Prostate gland (tissue), 2 donors: Measurements from ENCODE around the gene ATP1A2. TPM values are rescaled to one million over a fixed set of nuclear protein-coding genes. Genes with fewer than 3 reads are reported as not detected.

ENCODE experiments used
- DNase-seq: peaks from one replicate; pipeline ENCODE4 v3.0.0-alpha.2; 2019; ENCODE audit warnings: low spot score
- H3K27ac ChIP-seq, 2 donors: fragments of 200-600 bp; sonication (generic); 2 replicates each; pipeline ENCODE4 v1.5.1; 2017 to 2019
- H3K27me3 ChIP-seq: fragments of 200-600 bp; sonication (generic); replicated peaks from 2 replicates; pipeline ENCODE4 v1.5.1; 2019; ENCODE audit not compliant: insufficient read depth
- H3K36me3 ChIP-seq, 2 donors: fragments of 200-600 bp; sonication (generic); 1 replicate in 1 of 2; 2 replicates in 1 of 2; pipeline versions ENCODE4 v1.5.1 to v1.8.1; 2017 to 2019
- H3K4me1 ChIP-seq: fragments of 200-600 bp; sonication (generic); replicated peaks from 2 replicates; pipeline ENCODE4 v1.5.1; 2019
- H3K4me3 ChIP-seq, 2 donors: fragments of 200-600 bp; sonication (generic); 2 replicates each; pipeline ENCODE4 v1.5.1; 2017 to 2019
- H3K9me3 ChIP-seq: fragments of 200-600 bp; sonication (generic); 2 replicates; pipeline ENCODE4 v1.5.1; 2017
- CTCF ChIP-seq, 4 experiments: fragments of 200-600 bp in 2 of 4; fragments of 450-650 bp in 2 of 4; sonication (generic) in 2 of 4; IDR thresholded peaks; 1 replicate in 3 of 4; 2 replicates in 1 of 4; pipeline ENCODE4 v1.5.1; 2016 to 2019; ENCODE audit warnings: antibody characterized with exemption in 4 of 4, mild to moderate bottlenecking in 2 of 4, moderate library complexity in 2 of 4
- POLR2A ChIP-seq: fragments of 450-650 bp; IDR thresholded peaks from one replicate; pipeline ENCODE4 v1.6.1; 2016; ENCODE audit warnings: antibody characterized with exemption, mild to moderate bottlenecking
- POLR2AphosphoS5 ChIP-seq: sonication (generic); formaldehyde crosslinking; IDR thresholded peaks from one replicate; pipeline ENCODE4 v1.6.1; 2017; ENCODE audit warnings: antibody characterized with exemption
- WGBS: methylation state at CpG from one replicate; pipeline ENCODE4 v1.1.5; 2018; 5-methylcytosine and 5-hydroxymethylcytosine counted together
- intact Hi-C: fragments of 100-400 bp; cut with DNase I; formaldehyde crosslinking; loops from one replicate; pipeline ENCODE4 v1.14.2; 2022
- total RNA-seq, 2 donors: library from RNA; depleted of rRNA; stranded (reverse); fragments of >200 nt; gene quantifications; one replicate each; pipeline ENCODE4 v1.1.0, GENCODE V29; 2016

Gene ATP1A2
- total RNA-seq, 2 donors from 2014 or later = 14.8 to 69.0 TPM

GRCh38 chr1:160164121-160164520, 48.6 kb downstream of the ATP1A2 start:
- no peak for TF ChIP-seq POLR2AphosphoS5
- no peak for TF ChIP-seq POLR2A
- TF ChIP-seq CTCF (IDR thresholded peaks at IDR 0.05) = no peak
- H3K36me3 ChIP-seq = no peaks in the 10 kb centered on the region
- no peaks in the 10 kb centered on the region for H3K4me1 ChIP-seq
- no peak overlapping the region for H3K4me3 ChIP-seq
- H3K27ac ChIP-seq = no peak overlapping the region
- H3K9me3 ChIP-seq = no peaks in the 10 kb centered on the region
- no peaks in the 10 kb centered on the region for H3K27me3 ChIP-seq
- intact Hi-C loops = no loop called here
- no peak for DNase-seq
- WGBS = 89% methylated on average over 10 of the region's 10 CpGs

GRCh38 chr1:160166166-160166868, 50.8 kb downstream of the ATP1A2 start:
- Histone ChIP-seq H3K4me1 (no peaks in the 10 kb centered on the region), H3K36me3 (no peaks in the 10 kb centered on the region), H3K9me3 (no peaks in the 10 kb centered on the region), H3K4me3 (no peak overlapping the region), H3K27ac (no peak overlapping the region), H3K27me3 (no peaks in the 10 kb centered on the region)
- 83% methylated on average over 12 of the region's 12 CpGs for WGBS
- intact Hi-C loops = no loop called here
- TF ChIP-seq POLR2A = no peak
- no peak for TF ChIP-seq POLR2AphosphoS5
- no peak for TF ChIP-seq CTCF (IDR thresholded peaks at IDR 0.05)
- DNase-seq = no peak

GRCh38 chr1:160167056-160167455, 51.5 kb downstream of the ATP1A2 start:
- no peak for DNase-seq

GRCh38 chr1:160167580-160167979, 52.0 kb downstream of the ATP1A2 start:
- DNase-seq = no peak
- no peak overlapping the region for H3K27ac ChIP-seq
- H3K4me3 ChIP-seq = no peak overlapping the region
- no peak for TF ChIP-seq POLR2A
- TF ChIP-seq POLR2AphosphoS5 = no peak
- TF ChIP-seq CTCF (IDR thresholded peaks at IDR 0.05) = no peak
- H3K27me3 ChIP-seq = no peaks in the 10 kb centered on the region
- H3K9me3 ChIP-seq = no peaks in the 10 kb centered on the region
- no peaks in the 10 kb centered on the region for H3K4me1 ChIP-seq
- no peaks in the 10 kb centered on the region for H3K36me3 ChIP-seq
- intact Hi-C loops = no loop called here
- WGBS = 92% methylated on average over 6 of the region's 6 CpGs

More at GRCh38 chr1:160167056-160167455, 51.5 kb downstream of the ATP1A2 start:
- intact Hi-C loops = no loop called here
- Histone ChIP-seq H3K27ac (no peak overlapping the region), H3K27me3 (no peaks in the 10 kb centered on the region), H3K9me3 (no peaks in the 10 kb centered on the region), H3K36me3 (no peaks in the 10 kb centered on the region), H3K4me1 (no peaks in the 10 kb centered on the region), H3K4me3 (no peak overlapping the region)
- TF ChIP-seq CTCF (IDR thresholded peaks at IDR 0.05) = no peak
- TF ChIP-seq POLR2A = no peak
- no peak for TF ChIP-seq POLR2AphosphoS5
- WGBS = 58% methylated on average over 4 of the region's 4 CpGs

- no peaks in the 10 kb centered on the region for H3K27me3 ChIP-seq
- DNase-seq = no peak
- intact Hi-C loops = no loop called here
- no peak overlapping the region for H3K27ac ChIP-seq
- no peak overlapping the region for H3K4me3 ChIP-seq
- no peaks in the 10 kb centered on the region for H3K4me1 ChIP-seq
- no peaks in the 10 kb centered on the region for H3K9me3 ChIP-seq
- 64% methylated on average over 5 of the region's 5 CpGs for WGBS
- TF ChIP-seq CTCF (IDR thresholded peaks at IDR 0.05) (no peak), POLR2AphosphoS5 (no peak), POLR2A (no peak)
- H3K36me3 ChIP-seq = no peaks in the 10 kb centered on the region
These were observed 52.5 kb downstream of the ATP1A2 start for GRCh38 chr1:160168016-160168415.
